ENCODE data around the gene NDST1. TPM values are rescaled to one million over a fixed set of nuclear protein-coding genes. Genes with fewer than 3 reads are reported as not detected.

Gene NDST1
- total and polyA plus RNA-seq, 2 of the 8 experiments (the other 6 are each of a cell fraction or from before 2014, with no cell fraction given), result 27.0 to 72.0 TPM

- no peak for TF ChIP-seq KDM4A (IDR thresholded peaks at IDR 0.05; ENCODE audit: low read depth, low read length, severe bottlenecking)
- no peak for TF ChIP-seq BACH1 (IDR thresholded peaks at IDR 0.05; ENCODE audit: low read length)
- TF ChIP-seq CHD7 (IDR thresholded peaks at IDR 0.05; ENCODE audit: insufficient replicate concordance, low read length), result no peak
- no peak for TF ChIP-seq KDM1A (IDR thresholded peaks at IDR 0.05; ENCODE audit: borderline replicate concordance, low read length)
- no peak for TF ChIP-seq SRF (IDR thresholded peaks at IDR 0.05; ENCODE audit: low read depth, low read length)
- no peak for TF ChIP-seq GTF2F1 (IDR thresholded peaks at IDR 0.05; ENCODE audit: borderline replicate concordance, low read depth, low read length)
- TF ChIP-seq CBX8 (IDR thresholded peaks at IDR 0.05; ENCODE audit: borderline replicate concordance, low read depth, low read length), result no peak
- TF ChIP-seq POLR2AphosphoS5 (IDR thresholded peaks at IDR 0.05; ENCODE audit: low read depth, low read length), result no peak
- no peak for TF ChIP-seq GABPA (IDR thresholded peaks at IDR 0.05; ENCODE audit: borderline replicate concordance, insufficient read depth, low read length)
These were observed 22.5 kb downstream of the NDST1 start (continued) for GRCh38 chr5:150530423-150530822.
